Activated CD4-positive, alpha-beta memory T cell treated with anti-CD3 and anti-CD28 coated beads for 36 hours (primary cell): ENCODE results near the gene MRFAP1L1. TPM values are rescaled to one million over a fixed set of nuclear protein-coding genes. Genes with fewer than 3 reads are reported as not detected.
"Not testable (repeated sequence)": the region's sequence is repeated elsewhere in the genome, so short reads cannot be mapped to it uniquely, and the experiment has no call there.

ENCODE experiments used
- CTCF ChIA-PET: fragments of 350-600 bp; sonication (Branson Sonifier 250); formaldehyde crosslinking; loops from one replicate; lab custom pipeline; 2021; ENCODE audit warnings: antibody characterized with exemption, inconsistent platforms; lab: Charles Lee
- POLR2A ChIA-PET: fragments of 350-600 bp; sonication (Branson Sonifier 250); formaldehyde crosslinking; loops from one replicate; lab custom pipeline; 2021; ENCODE audit warnings: antibody characterized with exemption; lab: Charles Lee
- DNase-seq: peaks from one replicate; pipeline ENCODE4 v3.0.0-alpha.2; 2020
- H3K27ac Mint-ChIP-seq: one replicate; pipeline ENCODE4 v1.8.0; 2021; ENCODE audit warnings: mixed read lengths
- H3K27me3 Mint-ChIP-seq: one replicate; pipeline ENCODE4 v1.8.0; 2021; ENCODE audit warnings: mixed read lengths
- H3K36me3 Mint-ChIP-seq: one replicate; pipeline ENCODE4 v1.8.0; 2021; ENCODE audit warnings: mixed read lengths
- H3K4me1 Mint-ChIP-seq: one replicate; pipeline ENCODE4 v1.8.0; 2021; ENCODE audit warnings: low read depth, mixed read lengths
- H3K4me3 Mint-ChIP-seq: one replicate; pipeline ENCODE4 v1.8.0; 2021; ENCODE audit warnings: mild to moderate bottlenecking, mixed read lengths
- H3K9me3 Mint-ChIP-seq: one replicate; pipeline ENCODE4 v1.8.0; 2021; ENCODE audit warnings: mixed read lengths
- intact Hi-C: fragments of 100-400 bp; cut with micrococcal nuclease; formaldehyde crosslinking; loops from one replicate; pipeline ENCODE4 v1.15.1; 2023
- total RNA-seq, 2 experiments: library from RNA; stranded (reverse); gene quantifications; one replicate each; pipeline ENCODE4 v1.2.3, GENCODE V29; 2021

The MRFAP1L1 gene
- total RNA-seq, 2 experiments from 2014 or later = 50.7 to 52.0 TPM

DNA sequence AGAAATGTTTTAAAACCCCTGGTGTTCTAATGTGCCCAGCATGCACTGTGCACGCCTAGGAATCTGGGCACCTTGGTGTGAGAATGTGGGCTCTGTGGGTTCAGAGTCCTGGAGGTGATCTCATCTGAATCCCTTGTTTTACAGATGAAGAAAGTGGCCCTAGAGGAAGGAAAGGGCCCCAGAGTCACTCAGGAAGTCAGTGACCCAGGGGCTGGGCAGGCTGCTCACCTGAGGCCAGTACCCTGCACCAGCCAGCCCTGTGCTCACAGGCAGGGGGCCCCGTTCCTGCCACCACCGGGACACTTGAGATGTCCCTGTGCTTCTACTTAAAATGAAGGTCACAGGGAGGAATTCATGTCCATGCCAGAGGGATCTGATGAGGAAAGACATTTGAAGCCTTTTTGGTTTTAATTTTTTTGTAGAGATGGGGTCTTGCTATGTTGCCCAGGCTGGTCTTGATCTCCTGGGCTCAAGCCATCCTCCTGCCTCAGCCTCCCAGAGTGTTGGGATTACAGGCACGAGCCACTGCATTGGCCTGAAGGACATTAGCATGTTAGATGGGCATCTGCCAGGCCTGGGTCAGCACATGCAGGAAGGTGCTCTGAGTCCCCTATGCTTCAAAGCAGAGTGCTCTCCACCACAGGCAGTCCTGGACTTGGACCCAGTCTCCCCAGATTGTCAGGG lies 23.4 kb downstream of the MRFAP1L1 start:
- no peaks in the 10 kb centered on the region for H3K9me3 Mint-ChIP-seq
- peaks cover 2% of the 10 kb centered on the region for H3K36me3 Mint-ChIP-seq
- no peaks in the 10 kb centered on the region for H3K27me3 Mint-ChIP-seq
- peaks cover 55% of the 10 kb centered on the region for H3K4me1 Mint-ChIP-seq
- ChIA-PET CTCF (interaction anchor here (5.4 kb wide), 1 partner anchor 12 kb away, joined by 56 read pairs; a partner anchor contains a TSS), POLR2A (interaction anchor here (1.0 to 1.1 kb wide), 2 partner anchors 13 to 223 kb away, joined by 3 to 4 read pairs; a partner anchor contains a TSS)
- DNase-seq = no peak
- H3K4me3 Mint-ChIP-seq = no peak overlapping the region
- intact Hi-C loops = no loop called here
- H3K27ac Mint-ChIP-seq = no peak overlapping the region

DNA sequence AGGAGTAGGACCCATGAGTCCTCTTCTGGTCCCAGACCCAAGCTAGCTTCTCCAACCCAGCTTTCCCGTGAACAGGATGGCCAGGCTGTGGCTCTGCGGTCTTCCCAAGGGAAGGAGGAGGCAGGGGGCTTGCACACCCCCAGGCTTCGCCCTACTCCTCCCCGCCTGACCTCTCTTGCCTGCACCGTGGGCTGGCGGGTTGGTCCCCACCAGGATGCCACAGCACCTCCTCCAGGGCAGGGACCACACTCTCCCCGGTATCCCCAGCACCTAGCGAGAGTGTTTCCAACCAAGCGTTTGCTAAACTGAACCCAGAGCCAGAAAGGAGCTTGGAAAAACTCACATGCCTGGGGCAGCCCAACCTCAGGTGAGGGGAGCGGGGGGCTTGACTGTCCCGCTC lies 25.0 kb downstream of the MRFAP1L1 start:
- no peak overlapping the region for H3K27ac Mint-ChIP-seq
- no peak overlapping the region for H3K4me3 Mint-ChIP-seq
- peaks cover 40% of the 10 kb centered on the region for H3K4me1 Mint-ChIP-seq
- POLR2A ChIA-PET = interaction anchor here (2.4 kb wide), 1 partner anchor 9 kb away, joined by 7 read pairs; no protein-coding TSS in a partner anchor
- intact Hi-C loops = no loop called here
- CTCF ChIA-PET = interaction anchor here (1.6 kb wide), 1 partner anchor 9 kb away, joined by 9 read pairs; no protein-coding TSS in a partner anchor
- no peaks in the 10 kb centered on the region for H3K27me3 Mint-ChIP-seq
- no peak for DNase-seq
- H3K9me3 Mint-ChIP-seq = peaks cover 8% of the 10 kb centered on the region
- peaks cover 11% of the 10 kb centered on the region for H3K36me3 Mint-ChIP-seq

DNA sequence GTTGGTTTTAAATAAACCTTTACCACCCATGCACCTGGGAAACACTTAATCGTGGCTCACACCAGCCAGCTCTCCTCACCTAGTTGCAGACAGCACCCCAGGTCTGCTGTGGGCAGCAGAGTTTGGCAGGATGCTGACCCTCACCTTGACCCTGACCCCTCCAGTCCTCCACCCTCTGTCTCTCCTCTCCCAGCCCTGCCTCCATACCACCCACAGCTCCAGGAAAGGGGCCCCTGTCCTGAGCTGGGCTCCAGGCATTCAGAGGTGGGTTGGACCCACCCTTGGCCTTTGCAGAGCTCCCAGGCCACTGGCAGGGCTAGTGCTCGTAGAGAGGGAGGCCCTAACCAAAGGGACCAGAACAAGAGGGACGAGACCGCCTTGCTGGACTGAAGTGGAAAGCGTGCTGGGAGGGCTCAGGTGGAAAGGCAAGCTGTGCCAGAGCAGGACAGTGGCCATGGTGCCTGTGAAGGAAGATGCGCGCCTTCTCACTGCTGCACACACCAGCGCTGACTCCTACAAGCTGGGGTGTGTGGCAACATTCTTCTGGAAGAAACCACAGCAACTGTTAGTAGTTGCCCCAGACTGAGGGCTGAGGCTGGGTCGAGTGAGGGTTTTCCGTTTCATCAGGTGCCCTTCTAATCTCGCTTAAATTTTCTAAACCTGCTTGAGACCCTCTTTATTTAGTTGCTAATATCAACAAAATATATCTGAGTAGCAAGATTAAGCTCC lies 26.6 kb downstream of the MRFAP1L1 start:
- peaks cover 23% of the 10 kb centered on the region for H3K36me3 Mint-ChIP-seq
- no peak overlapping the region for H3K4me3 Mint-ChIP-seq

DNA sequence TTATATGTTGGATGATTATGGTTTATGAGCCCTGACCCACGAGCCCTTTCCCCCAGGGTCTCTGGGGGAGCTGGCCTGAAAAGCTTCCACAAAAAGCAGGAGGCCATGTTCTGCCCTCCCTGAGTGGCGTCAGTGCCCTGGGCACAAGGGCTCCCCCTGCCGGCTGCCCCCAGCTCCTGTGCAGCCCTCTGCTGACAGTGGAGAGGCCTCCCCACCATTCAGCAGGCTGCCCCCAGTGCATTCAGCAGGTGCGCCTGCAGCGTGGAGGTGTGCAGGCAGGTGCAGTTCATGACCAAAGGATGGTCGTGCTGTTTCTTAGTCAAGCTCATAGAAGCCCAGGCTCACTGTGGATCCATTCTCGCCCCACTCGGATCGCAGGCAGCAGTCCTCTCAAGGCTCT lies 28.5 kb downstream of the MRFAP1L1 start:
- Mint-ChIP-seq H3K9me3 (peaks cover 12% of the 10 kb centered on the region), H3K27ac (no peak overlapping the region), H3K27me3 (no peaks in the 10 kb centered on the region), H3K4me3 (no peak overlapping the region), H3K36me3 (peaks cover 40% of the 10 kb centered on the region), H3K4me1 (peaks cover 30% of the 10 kb centered on the region)
- no peak for DNase-seq
- POLR2A ChIA-PET = no interaction called here
- intact Hi-C loops = no loop called here
- CTCF ChIA-PET = interaction anchor here (0.5 kb wide), 1 partner anchor 17 kb away, joined by 3 read pairs; no protein-coding TSS in a partner anchor

More for the DNA sequence above, 26.6 kb downstream of the MRFAP1L1 start:
- ChIA-PET POLR2A (interaction anchor here (1.0 to 2.4 kb wide), 2 partner anchors 8 to 10 kb away, joined by 3 to 7 read pairs; a partner anchor contains a TSS), CTCF (interaction anchor here (0.6 to 1.4 kb wide), 3 partner anchors 8 to 430 kb away, joined by 3 to 5 read pairs (median 5); no protein-coding TSS in a partner anchor)
- Mint-ChIP-seq H3K27ac (no peak overlapping the region), H3K4me1 (peaks cover 30% of the 10 kb centered on the region), H3K9me3 (peaks cover 12% of the 10 kb centered on the region), H3K27me3 (no peaks in the 10 kb centered on the region)
- intact Hi-C loops = no loop called here
- no peak for DNase-seq

DNA sequence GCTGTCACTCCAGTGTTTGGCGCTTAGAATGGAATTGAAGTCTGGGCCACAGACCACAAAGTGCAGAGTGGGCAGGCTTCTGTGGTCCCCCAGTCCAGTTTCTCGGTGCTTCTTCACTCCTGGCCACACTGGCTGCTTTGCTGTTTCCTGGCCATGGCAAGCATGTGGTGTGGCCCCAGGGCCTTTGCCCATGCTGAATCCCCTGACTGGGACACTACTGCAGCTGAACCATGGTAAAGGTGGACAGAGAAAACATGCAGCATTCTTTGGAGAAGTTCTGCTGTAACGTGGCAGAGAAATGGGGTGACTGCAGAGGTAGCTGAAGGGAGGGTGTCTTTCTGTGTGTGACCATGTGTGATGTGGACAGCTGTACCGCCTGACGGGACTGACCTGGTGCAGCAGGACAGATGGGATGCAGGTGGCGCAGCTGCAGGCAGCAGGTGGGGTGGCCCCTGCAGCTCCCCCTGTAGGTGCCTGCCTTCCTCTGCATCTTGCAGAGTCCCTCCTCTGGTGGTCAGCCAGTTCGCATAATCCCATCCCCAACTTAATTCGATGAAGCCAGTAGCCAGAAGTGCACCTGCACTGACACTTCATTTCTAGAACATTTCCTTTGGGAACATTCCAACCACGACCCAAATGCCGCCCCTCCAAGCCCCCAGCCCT lies 29.2 kb downstream of the MRFAP1L1 start:
- CTCF ChIA-PET = interaction anchor here (0.5 kb wide), 1 partner anchor 18 kb away, joined by 3 read pairs; no protein-coding TSS in a partner anchor
- Mint-ChIP-seq H3K27ac (peak overlapping the region; percentile 8), H3K27me3 (no peaks in the 10 kb centered on the region), H3K4me3 (no peak overlapping the region), H3K9me3 (peaks cover 12% of the 10 kb centered on the region), H3K4me1 (peaks cover 34% of the 10 kb centered on the region), H3K36me3 (peaks cover 47% of the 10 kb centered on the region)
- DNase-seq = no peak
- intact Hi-C loops = no loop called here
- POLR2A ChIA-PET = no interaction called here

DNA sequence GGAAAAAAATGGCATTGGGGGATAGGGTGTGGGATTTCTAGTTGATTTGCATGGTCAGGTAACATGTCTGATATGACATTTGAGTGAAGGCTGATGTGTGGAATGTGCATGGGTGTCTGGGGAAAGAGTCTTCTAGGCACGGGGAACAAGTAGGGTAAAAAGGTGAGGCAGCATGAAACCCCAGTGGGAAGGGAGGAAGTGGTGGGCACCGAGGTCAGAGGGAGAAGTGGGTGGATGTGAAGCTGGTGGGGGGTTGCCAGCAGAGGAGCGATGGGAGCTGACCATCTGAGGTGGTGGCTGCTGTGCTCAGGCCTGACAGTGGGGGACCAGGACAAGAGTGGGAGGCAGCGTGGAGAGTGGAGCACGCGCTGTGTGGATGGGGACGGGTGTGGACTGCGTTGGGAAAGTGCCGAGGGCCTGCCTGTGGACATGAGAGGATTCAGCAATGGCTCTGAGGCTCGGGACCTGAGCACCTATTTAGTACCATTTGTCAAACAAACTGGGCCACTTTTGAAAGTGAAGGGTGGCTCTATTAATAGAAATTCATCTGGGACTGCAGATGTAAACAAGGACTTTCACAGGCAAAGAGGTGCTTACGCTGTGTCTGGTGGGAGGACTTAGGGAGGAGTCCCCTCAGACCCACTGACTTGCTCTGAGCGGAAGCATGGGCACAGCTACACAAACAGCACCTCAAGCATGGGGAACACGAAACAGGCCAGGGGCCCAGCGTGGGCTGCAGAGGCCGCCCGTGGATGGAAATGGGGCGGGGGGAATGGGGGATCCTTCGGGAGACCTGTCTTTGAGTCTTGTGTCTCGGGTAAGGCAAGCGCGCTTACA lies 32.7 kb downstream of the MRFAP1L1 start:
- peaks cover 43% of the 10 kb centered on the region for H3K4me1 Mint-ChIP-seq
- intact Hi-C loops = no loop called here
- peak overlapping the region; percentile 95 for H3K4me3 Mint-ChIP-seq
- DNase-seq = no peak
- POLR2A ChIA-PET = interaction anchor here (0.9 to 4.7 kb wide), 2 partner anchors 14 to 29 kb away, joined by 6 to 75 read pairs; partner anchors contain the start of gene MRFAP1L1
- peaks cover 60% of the 10 kb centered on the region for H3K36me3 Mint-ChIP-seq
- CTCF ChIA-PET = interaction anchor here (2.3 to 6.2 kb wide), 5 partner anchors 12 to 197 kb away, joined by 28 to 138 read pairs (median 74); partner anchors contain the start of genes BLOC1S4, MRFAP1L1 and S100P
- peaks cover 2% of the 10 kb centered on the region for H3K27me3 Mint-ChIP-seq
- H3K27ac Mint-ChIP-seq = peak overlapping the region; percentile 93
- H3K9me3 Mint-ChIP-seq = peaks cover 12% of the 10 kb centered on the region

DNA sequence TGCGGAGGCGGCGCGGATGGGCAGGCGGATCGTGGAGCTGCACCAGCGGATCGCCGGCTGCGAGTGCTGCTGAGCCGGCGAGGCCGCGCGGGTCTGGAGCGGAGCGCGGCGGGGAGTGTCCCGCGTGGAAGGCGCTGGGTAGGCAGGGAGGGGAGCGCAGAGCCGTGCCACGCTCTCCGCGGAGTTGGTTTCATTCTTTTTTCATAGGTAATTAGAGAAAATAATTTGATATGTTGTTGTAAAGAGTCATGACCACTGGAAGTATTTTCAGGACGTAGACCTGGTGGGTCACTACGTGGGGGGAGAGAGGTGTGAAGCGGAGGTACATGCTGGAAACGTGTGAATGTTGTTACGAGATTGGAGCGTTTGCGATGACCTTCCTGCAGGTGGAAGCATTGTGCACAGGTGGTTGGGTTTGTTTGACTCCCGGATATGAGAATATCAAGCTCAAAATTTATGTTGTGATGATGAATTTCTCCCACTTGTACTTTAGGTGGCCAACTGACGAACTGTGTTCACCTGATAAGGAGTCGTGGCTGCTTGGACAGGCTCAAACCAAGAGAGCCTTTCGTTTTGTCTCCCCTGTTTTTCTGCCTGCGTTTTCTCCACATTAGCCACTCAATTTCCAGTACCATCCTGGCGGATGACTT lies 35.0 kb downstream of the MRFAP1L1 start:
- H3K9me3 Mint-ChIP-seq = peaks cover 3% of the 10 kb centered on the region

DNA sequence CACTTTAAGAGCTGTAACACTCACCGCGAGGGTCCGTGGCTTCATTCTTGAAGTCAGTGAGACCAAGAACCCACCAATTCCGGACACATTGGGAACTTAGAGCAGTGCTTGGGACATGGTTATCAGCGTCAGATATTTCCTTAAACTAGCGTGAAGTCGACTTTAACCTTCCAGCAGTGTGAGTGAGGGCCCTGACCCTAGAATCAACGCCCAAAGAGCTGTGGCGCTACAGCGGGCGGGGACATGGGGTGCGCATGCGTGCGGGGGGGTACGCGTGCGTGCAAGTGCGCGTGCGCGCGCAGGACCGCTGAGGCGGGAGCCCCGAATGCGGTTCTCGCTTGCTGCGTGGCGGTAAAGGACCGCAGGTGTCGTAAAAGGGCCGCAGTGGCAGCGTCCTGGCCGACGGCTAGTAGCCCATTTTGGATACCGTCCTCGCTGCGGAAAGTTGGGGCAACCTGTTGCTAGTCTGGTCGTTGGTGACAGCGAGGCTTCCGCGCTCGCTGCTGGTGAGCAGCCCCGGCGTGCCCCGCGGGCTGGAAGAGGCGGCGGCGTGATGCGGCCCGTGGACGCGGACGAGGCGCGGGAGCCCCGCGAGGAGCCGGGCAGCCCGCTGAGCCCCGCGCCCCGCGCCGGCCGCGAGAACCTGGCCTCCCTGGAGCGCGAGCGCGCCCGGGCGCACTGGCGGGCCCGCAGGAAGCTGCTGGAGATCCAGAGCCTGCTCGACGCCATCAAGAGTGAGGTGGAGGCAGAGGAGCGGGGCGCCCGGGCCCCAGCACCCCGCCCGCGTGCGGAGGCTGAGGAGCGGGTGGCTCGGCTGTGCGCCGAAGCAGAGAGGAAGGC lies 35.8 kb downstream of the MRFAP1L1 start:
- intact Hi-C loops = loop anchor here (1.0 kb wide), 7 partner anchors 15 to 394 kb away; partner anchors contain the start of genes BLOC1S4, GRPEL1, KIAA0232 and MRFAP1
- H3K4me1 Mint-ChIP-seq = peaks cover 43% of the 10 kb centered on the region
- H3K36me3 Mint-ChIP-seq = peaks cover 47% of the 10 kb centered on the region
- H3K27ac Mint-ChIP-seq = peak overlapping the region; percentile 93
- H3K27me3 Mint-ChIP-seq = peaks cover 2% of the 10 kb centered on the region
- DNase-seq = peak; percentile 96
- H3K4me3 Mint-ChIP-seq = peak overlapping the region; percentile 95
- H3K9me3 Mint-ChIP-seq = no peaks in the 10 kb centered on the region
- ChIA-PET POLR2A (interaction anchor here (0.6 to 4.7 kb wide), 23 partner anchors 9 to 394 kb away, joined by 3 to 75 read pairs (median 6); partner anchors contain the start of genes BLOC1S4, GRPEL1, MAN2B2 and MRFAP1), CTCF (interaction anchor here (0.7 to 6.2 kb wide), 22 partner anchors 9 to 397 kb away, joined by 3 to 138 read pairs (median 6); partner anchors contain the start of genes BLOC1S4, MRFAP1, MRFAP1L1 and S100P)

More for the DNA sequence above, 35.0 kb downstream of the MRFAP1L1 start:
- ChIA-PET POLR2A (interaction anchor here (1.0 to 4.7 kb wide), 12 partner anchors 9 to 312 kb away, joined by 3 to 75 read pairs (median 18); partner anchors contain the start of genes BLOC1S4, MRFAP1 and MRFAP1L1), CTCF (interaction anchor here (0.6 to 6.2 kb wide), 22 partner anchors 8 to 396 kb away, joined by 3 to 138 read pairs (median 5); partner anchors contain the start of genes BLOC1S4, MAN2B2, MRFAP1 and MRFAP1L1)
- Mint-ChIP-seq H3K27me3 (peaks cover 2% of the 10 kb centered on the region), H3K36me3 (peaks cover 51% of the 10 kb centered on the region), H3K4me1 (peaks cover 43% of the 10 kb centered on the region), H3K27ac (peak overlapping the region; percentile 93), H3K4me3 (peak overlapping the region; percentile 95)
- intact Hi-C loops = loop anchor here (1.0 kb wide), 6 partner anchors 15 to 108 kb away; partner anchors contain the start of genes BLOC1S4, KIAA0232, MRFAP1 and MRFAP1L1
- DNase-seq = peak; percentile 82

DNA sequence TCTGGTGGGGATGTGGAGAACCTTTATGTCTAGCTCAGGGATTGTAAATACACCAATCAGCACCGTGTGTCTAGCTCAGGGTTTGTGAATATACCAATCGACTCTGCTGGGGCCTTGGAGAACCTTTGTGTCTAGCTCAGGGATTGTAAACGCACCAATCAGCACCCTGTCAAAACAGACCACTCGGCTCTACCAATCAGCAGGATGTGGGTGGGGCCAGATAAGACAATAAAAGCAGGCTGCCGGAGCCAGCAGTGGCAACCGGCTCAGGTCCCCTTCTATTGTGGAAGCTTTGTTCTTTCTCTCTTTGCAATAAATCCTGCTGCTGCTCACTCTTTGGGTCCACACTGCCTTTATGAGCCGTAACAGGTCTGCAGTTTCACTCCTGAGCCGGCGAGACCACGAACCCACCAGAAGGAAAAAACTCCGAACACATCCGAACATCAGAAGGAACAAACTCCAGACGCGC lies 36.4 kb downstream of the MRFAP1L1 start:
- not testable (repeated sequence) for H3K9me3 Mint-ChIP-seq, H3K27me3 Mint-ChIP-seq
- DNase-seq = peak; percentile 81
- peaks cover 37% of the 10 kb centered on the region for H3K4me1 Mint-ChIP-seq
- ChIA-PET CTCF (interaction anchor here (1.0 to 6.2 kb wide), 10 partner anchors 9 to 370 kb away, joined by 3 to 138 read pairs (median 20); partner anchors contain the start of genes BLOC1S4, MRFAP1, MRFAP1L1 and S100P), POLR2A (interaction anchor here (0.6 to 4.7 kb wide), 19 partner anchors 9 to 395 kb away, joined by 3 to 75 read pairs (median 6); partner anchors contain the start of genes BLOC1S4, GRPEL1, MAN2B2 and MRFAP1)
- intact Hi-C loops = loop anchor here (1.0 kb wide), 1 partner anchor 395 kb away; the partner anchor contains the start of gene GRPEL1
- H3K36me3 Mint-ChIP-seq = peaks cover 40% of the 10 kb centered on the region
- H3K4me3 Mint-ChIP-seq = peak overlapping the region; percentile 95
- H3K27ac Mint-ChIP-seq = peak overlapping the region; percentile 93
